ENCODE measurements around the gene ADGRB2.

ADGRB2 gene

DNA sequence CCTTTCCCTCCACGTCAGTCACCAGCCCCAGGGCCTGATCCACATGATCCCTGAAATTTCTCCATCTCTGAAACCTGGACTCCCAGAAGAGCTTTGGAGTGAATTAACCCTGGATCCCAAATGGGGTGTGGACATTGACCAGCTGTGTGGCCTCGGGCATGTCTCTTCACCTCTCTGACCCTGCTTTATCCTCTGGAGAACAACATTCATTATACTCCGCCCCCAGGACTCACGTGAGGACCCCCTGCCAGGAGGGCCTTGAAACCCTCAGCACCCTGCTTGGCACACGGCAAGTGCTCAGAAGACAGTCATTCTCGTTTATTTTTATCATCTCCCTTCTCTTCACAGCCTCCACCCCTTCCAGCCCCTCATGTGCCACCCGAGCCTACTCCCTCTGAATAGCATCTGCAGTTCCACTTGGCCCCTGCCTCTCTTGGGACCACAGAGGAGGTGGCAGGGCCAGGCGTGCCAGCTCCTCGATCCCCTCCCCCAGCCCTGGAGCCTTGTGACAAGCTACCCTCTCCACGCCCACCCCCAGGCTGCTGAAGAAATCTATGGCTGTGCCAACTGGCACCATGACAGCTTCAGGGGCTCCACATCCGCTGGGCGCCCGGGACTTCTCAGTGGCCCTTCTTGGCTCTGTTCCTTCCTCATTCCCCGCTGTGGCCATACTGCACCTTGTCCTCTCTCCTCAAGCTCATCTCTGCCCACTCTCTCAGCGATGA lies 18.0 kb downstream of the ADGRB2 start:
- Histone ChIP-seq H3K36me3 (peaks cover 4% of the 10 kb centered on the region; the same call in 1 of the 2 replicates), H3K27me3 (no peaks in the 10 kb centered on the region), H3K4me3 (ENCODE audit: low read depth, low read length) (no peak overlapping the region), H3K9me3 (no peaks in the 10 kb centered on the region), H3K4me1 (peaks cover 7% of the 10 kb centered on the region; the same call in 1 of the 2 replicates)
- DNase-seq, result no peak
- no peak for TF ChIP-seq CTCF (IDR thresholded peaks at IDR 0.05; ENCODE audit: low read depth, low read length)

- H3K36me3 ChIP-seq, result peaks cover 4% of the 10 kb centered on the region; the same call in 1 of the 2 replicates
- no peaks in the 10 kb centered on the region for H3K9me3 ChIP-seq
- no peaks in the 10 kb centered on the region for H3K27me3 ChIP-seq
- peak; percentile 71 for TF ChIP-seq CTCF (IDR thresholded peaks at IDR 0.05; ENCODE audit: low read depth, low read length)
- peak; percentile 73 for DNase-seq
- peaks cover 7% of the 10 kb centered on the region; the same call in 1 of the 2 replicates for H3K4me1 ChIP-seq
- no peak overlapping the region for H3K4me3 ChIP-seq (ENCODE audit: low read depth, low read length)
These were observed 18.8 kb downstream of the ADGRB2 start for GRCh38 chr1:31745096-31745945.

- TF ChIP-seq CTCF (IDR thresholded peaks at IDR 0.05; ENCODE audit: low read depth, low read length), result no peak
- no peaks in the 10 kb centered on the region for H3K9me3 ChIP-seq
- no peaks in the 10 kb centered on the region for H3K27me3 ChIP-seq
- peaks cover 7% of the 10 kb centered on the region; the same call in 1 of the 2 replicates for H3K36me3 ChIP-seq
- no peak for DNase-seq
- H3K4me3 ChIP-seq (ENCODE audit: low read depth, low read length), result no peak overlapping the region
- peaks cover 7% of the 10 kb centered on the region; the same call in 1 of the 2 replicates for H3K4me1 ChIP-seq
These were observed 19.8 kb downstream of the ADGRB2 start for GRCh38 chr1:31744165-31744888.

GRCh38 chr1:31742462-31743212 lies 21.5 kb downstream of the ADGRB2 start:
- Histone ChIP-seq H3K36me3 (peaks cover 12% of the 10 kb centered on the region; the same call in 1 of the 2 replicates), H3K4me3 (ENCODE audit: low read depth, low read length) (no peak overlapping the region), H3K4me1 (peaks cover 4% of the 10 kb centered on the region; the same call in 1 of the 2 replicates), H3K27me3 (no peaks in the 10 kb centered on the region), H3K9me3 (no peaks in the 10 kb centered on the region)
- DNase-seq, result no peak
- TF ChIP-seq CTCF (IDR thresholded peaks at IDR 0.05; ENCODE audit: low read depth, low read length), result no peak

DNA sequence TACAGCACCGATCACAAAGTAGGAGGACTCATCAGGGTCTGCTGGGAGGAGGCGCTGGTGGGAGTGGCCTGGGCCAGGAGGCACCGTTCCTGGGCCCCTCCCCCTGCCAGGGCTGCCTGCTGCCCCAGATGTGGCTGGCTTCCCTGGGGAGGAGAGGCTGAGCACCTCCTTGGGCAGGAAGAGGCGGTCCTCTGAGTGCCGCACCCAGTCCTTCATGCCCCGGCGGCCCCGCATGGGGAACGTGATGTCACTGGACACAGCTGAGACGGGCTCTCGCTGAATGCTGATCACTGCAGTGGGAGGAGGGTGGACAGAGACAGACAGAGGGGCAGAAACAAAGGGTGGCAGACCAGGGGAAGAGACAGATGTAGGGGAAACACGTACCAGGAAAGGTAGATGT lies 24.8 kb downstream of the ADGRB2 start:
- Histone ChIP-seq H3K36me3 (peaks cover 8% of the 10 kb centered on the region; the same call in 1 of the 2 replicates), H3K4me3 (ENCODE audit: low read depth, low read length) (no peak overlapping the region), H3K4me1 (no peaks in the 10 kb centered on the region), H3K27me3 (no peaks in the 10 kb centered on the region), H3K9me3 (no peaks in the 10 kb centered on the region)
- TF ChIP-seq CTCF (IDR thresholded peaks at IDR 0.05; ENCODE audit: low read depth, low read length), result no peak
- peak; percentile 46 for DNase-seq
